Liver (tissue), 3 donors: Measurements from ENCODE around the gene CCDC187.

ENCODE experiments used
- CTCF ChIP-seq: fragments of 150-350 bp; IDR thresholded peaks from 2 replicates; pipeline ENCODE4 v1.5.1; 2017; ENCODE audit warnings: improper control_type of control experiment, low read depth, low read length; ENCODE audit not compliant: missing input control
- EGR1 ChIP-seq, 2 donors: IDR thresholded peaks; 2 replicates each; pipeline ENCODE4 v1.6.1; 2016 to 2018; ENCODE audit warnings: antibody characterized with exemption in 2 of 2, low read depth in 2 of 2
- FOXA1 ChIP-seq: IDR thresholded peaks from 2 replicates; pipeline ENCODE4 v1.6.1; 2016; ENCODE audit warnings: antibody characterized with exemption
- GABPA ChIP-seq, 2 donors: IDR thresholded peaks in 1 of 2; conservative IDR thresholded peaks in 1 of 2; 2 replicates each; pipeline ENCODE4 v1.6.1; 2016; ENCODE audit warnings: antibody characterized with exemption in 2 of 2, mild to moderate bottlenecking in 1 of 2, moderate library complexity in 1 of 2
- HNF4G ChIP-seq: IDR thresholded peaks from 2 replicates; pipeline ENCODE4 v1.6.1; 2016; ENCODE audit warnings: antibody characterized with exemption
- JUND ChIP-seq, 2 donors: IDR thresholded peaks; 2 replicates each; pipeline ENCODE4 v1.6.1; 2016; ENCODE audit warnings: antibody characterized with exemption in 2 of 2
- MAX ChIP-seq: IDR thresholded peaks from 2 replicates; pipeline ENCODE4 v1.6.1; 2016; ENCODE audit warnings: antibody characterized with exemption
- NR2F2 ChIP-seq: IDR thresholded peaks from 2 replicates; pipeline ENCODE4 v1.6.1; 2016; ENCODE audit warnings: antibody characterized with exemption
- RAD21 ChIP-seq, 2 donors: IDR thresholded peaks; 2 replicates each; pipeline ENCODE4 v1.6.1; 2016; ENCODE audit warnings: antibody characterized with exemption in 2 of 2, mild to moderate bottlenecking in 2 of 2
- REST ChIP-seq: IDR thresholded peaks from 2 replicates; pipeline ENCODE4 v1.6.1; 2016; ENCODE audit warnings: antibody characterized with exemption, mild to moderate bottlenecking
- RXRA ChIP-seq, 2 donors: IDR thresholded peaks; 2 replicates each; pipeline ENCODE4 v1.6.1; 2017 to 2018; ENCODE audit warnings: antibody characterized with exemption in 2 of 2, mild to moderate bottlenecking in 1 of 2
- TAF1 ChIP-seq: conservative IDR thresholded peaks from 2 replicates; pipeline ENCODE4 v1.6.1; 2016; ENCODE audit warnings: antibody characterized with exemption, mild to moderate bottlenecking
- YY1 ChIP-seq: IDR thresholded peaks from 2 replicates; pipeline ENCODE4 v1.6.1; 2016; ENCODE audit warnings: antibody characterized with exemption, mild to moderate bottlenecking
- donor health status: healthy.
- donor health status: healthy.

- no peak for TF ChIP-seq YY1
- TF ChIP-seq MAX = no peak
- TF ChIP-seq TAF1 = no peak
- TF ChIP-seq JUND (IDR thresholded peaks at IDR 0.05) = no peak
- TF ChIP-seq CTCF = no peak
- no peak for TF ChIP-seq EGR1 (IDR thresholded peaks at IDR 0.05; ENCODE audit: low read depth in 2 of 2)
- TF ChIP-seq RAD21 (IDR thresholded peaks at IDR 0.05) = no peak
- no peak for TF ChIP-seq REST
- TF ChIP-seq HNF4G = no peak
- TF ChIP-seq RXRA (IDR thresholded peaks at IDR 0.05) = no peak
- TF ChIP-seq FOXA1 = no peak
- TF ChIP-seq GABPA (IDR thresholded peaks at IDR 0.05 in 1 of 2, conservative IDR thresholded peaks at IDR 0.05 in 1 of 2) = no peak
- TF ChIP-seq NR2F2 = no peak
Observed at GRCh38 chr9:136208675-136209074, 95.2 kb downstream of the CCDC187 start.
